GM12872 (cell line): ENCODE data around the gene PRSS3.

Source experiments
- TF ChIP-seq, protein P1 (sequence below): IDR thresholded peaks from 3 replicates; pipeline ENCODE4 v1.5.1; 2011; ENCODE audit warnings: low read depth, mild to moderate bottlenecking, low read length, moderate library complexity; ENCODE audit not compliant: insufficient read depth

PRSS3 gene

DNA sequence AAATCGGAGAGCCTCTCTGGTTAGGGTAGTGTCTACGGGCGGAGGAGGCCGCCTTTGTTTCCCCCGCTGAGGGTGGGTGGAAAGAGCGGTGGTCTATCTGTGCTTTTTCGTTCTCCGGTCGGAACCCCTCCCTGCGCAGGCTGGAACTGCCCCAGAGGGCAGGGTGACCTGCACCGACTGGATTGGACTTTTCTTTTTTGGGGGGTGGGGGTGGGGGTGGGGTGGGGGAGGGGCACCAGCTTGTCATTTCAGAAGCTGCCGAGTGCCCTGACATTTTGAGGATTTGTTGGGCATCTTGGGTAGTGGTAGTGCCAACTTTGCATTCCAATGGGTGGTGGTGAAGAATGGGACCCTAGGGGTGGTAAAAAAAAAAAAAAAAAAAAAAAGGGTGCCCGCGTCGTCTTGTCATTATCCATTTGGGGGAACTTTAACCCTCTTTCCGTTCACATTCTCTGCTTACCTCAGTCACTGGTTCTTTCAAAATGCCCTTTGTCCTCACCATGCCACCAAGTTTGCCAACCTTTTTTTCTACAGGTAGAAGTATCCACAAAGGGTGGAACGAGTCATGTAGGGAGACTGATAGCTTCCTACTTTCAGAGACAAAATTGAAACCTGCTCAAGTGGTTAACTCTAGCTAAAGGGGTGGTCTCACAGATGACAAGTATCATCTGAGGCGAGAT, 22.9 kb downstream of the PRSS3 start:
- TF ChIP-seq, protein P1, sequence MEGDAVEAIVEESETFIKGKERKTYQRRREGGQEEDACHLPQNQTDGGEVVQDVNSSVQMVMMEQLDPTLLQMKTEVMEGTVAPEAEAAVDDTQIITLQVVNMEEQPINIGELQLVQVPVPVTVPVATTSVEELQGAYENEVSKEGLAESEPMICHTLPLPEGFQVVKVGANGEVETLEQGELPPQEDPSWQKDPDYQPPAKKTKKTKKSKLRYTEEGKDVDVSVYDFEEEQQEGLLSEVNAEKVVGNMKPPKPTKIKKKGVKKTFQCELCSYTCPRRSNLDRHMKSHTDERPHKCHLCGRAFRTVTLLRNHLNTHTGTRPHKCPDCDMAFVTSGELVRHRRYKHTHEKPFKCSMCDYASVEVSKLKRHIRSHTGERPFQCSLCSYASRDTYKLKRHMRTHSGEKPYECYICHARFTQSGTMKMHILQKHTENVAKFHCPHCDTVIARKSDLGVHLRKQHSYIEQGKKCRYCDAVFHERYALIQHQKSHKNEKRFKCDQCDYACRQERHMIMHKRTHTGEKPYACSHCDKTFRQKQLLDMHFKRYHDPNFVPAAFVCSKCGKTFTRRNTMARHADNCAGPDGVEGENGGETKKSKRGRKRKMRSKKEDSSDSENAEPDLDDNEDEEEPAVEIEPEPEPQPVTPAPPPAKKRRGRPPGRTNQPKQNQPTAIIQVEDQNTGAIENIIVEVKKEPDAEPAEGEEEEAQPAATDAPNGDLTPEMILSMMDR, result no peak

DNA sequence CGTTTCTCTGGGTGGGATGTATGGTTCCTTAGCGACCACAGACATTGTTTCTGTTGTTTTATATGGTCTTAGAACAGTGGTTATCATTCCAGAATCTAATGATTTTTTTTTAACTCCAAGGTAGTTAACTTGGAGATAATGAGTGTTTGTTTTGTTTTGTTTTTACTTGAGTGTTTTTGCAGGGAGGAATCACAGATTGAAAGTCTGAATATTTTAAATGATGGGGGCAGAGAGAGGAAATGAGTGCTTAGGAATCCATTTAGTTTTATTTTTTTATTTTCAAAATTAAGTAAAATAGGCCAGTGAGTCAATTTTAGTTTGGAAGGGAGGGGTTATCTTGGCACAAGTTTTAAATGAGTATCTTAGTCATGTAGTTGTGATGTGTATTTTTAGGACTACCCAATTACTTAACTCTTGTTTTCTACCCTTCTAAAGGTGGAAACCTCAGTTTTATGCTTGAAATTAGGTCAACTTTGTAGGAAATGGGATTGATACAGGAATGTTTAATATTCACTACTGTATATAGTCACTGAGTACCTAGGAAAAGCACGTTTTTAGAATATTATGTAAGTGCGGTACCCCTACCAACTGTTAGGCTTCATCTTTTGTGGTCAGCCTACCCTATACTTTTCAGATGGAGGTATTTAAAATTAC, 23.6 kb downstream of the PRSS3 start:
- TF ChIP-seq, protein P1, result no peak

DNA sequence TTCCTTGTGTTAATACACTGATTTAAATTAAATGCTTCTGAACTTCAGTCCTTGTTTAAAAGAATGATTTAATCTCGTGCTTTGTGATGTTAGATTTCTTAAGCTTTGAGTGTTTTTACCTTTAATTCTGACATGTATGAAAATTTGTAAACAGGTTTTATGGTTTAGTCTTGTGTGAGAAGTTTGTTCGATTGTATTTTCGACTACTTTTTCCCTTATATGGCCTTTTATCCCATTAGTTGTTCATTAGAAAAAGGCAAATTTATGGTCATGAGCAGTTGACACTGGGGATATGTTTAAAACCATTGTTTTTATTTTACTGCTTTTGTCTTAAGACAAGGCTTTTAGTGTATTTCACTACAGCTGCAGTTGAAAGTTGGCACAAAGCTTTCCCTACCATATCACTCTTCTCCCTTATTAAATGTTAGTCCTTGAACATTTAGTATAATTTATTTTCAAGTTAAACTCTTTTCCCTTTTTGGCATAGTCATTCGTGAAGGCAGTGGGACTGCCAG, 24.9 kb downstream of the PRSS3 start:
- TF ChIP-seq, protein P1, result no peak

DNA sequence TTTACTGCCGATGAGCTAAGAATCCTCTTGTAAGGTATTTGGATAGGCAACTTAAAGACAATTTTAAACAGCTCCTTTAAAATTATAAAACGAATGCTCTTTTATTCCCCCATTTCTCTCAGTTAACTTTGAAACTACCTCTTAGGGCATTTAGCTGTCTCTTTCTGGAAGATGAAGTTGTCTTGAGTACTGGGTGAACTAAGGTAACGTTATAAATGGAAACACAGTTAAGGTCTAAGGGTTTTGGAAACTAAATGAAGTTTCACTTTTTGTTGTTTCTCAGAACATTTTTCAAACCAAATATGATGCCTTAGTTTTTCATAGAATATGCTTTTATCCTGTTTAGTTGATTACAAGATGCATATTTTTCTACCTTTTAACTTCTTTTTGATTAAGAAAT, 28.4 kb downstream of the PRSS3 start:
- TF ChIP-seq, protein P1, result no peak

DNA sequence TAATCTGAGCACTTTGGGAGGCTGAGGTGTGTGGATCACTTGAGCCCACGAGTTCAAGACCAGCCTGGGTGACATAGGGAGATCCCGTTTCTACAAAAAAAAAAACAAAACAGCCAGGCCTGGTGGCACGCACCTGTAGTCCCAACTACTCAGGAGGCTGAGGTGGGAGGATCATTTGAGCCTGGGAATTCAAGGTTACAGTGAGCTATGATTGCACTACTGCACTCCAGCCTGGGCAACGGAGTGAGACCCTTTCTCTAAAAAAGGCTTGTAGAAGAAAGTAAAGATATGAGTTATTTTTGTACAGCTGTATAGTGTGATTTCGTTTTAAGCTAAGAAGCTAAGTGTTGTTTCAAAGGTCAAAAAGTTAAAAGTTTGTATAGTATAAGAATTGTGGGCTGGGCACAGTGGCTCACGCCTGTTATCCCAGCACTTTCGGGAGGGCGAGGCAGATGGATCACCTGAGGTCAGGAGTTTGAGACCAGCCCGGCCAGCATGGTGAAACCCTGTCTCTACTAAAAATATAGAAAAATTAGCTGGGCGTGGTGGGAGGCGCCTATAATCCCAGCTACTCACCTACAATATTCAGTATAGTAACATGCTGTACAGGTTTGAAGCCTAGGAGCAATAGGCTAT, 40.4 kb downstream of the PRSS3 start:
- TF ChIP-seq, protein P1, result no peak

DNA sequence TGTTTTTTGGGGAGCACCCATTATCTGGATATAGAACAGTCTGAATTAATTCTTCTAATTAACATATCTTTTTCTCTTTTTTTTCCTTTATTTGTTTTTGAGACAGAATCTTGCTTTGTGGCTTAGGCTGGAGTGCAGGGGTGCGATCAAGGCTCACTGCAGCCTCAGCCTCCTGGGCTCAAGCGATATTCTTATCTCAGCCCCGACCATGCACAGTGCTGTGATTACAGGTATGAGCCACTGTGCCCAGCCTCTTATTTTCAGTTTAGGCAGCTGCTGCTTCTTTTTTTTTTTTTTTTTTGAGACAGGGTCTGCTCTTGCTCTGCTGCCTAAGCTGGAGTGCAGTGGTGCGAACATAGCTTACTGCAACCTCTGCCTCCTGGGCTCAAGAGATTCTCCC, 41.8 kb downstream of the PRSS3 start:
- TF ChIP-seq, protein P1, result no peak

DNA sequence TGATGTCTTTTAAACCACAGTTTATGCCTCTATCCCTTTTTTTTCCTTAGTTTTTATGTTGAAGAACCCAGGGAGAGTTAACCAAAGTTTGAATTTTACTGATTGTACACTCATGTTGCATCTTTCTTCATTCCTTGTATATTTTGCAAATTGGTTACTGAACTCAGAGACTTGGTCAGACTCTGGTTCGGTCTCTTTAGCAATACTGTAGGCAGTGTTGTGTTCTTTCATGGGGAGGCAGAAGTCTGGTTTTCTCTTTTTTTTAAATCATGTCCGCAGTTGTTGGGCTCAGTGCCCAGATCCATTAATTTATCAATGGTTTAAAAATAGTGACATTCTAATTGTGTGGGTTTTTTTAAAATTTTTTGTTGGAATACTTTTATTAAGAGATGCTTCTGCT, 45.0 kb downstream of the PRSS3 start:
- TF ChIP-seq, protein P1, result no peak
